ENCODE results near the gene ARFGAP1. TPM values are rescaled to one million over a fixed set of nuclear protein-coding genes. Genes with fewer than 3 reads are reported as not detected.

ARFGAP1 gene
- polyA plus RNA-seq, 3 donors = 51.6 to 53.4 (median 52.9) TPM

- DNase-seq (ENCODE audit: low read depth in 3 of 3, low spot score in 2 of 3) = no peak
Observed at GRCh38 chr20:63317061-63317460, 44.4 kb downstream of the ARFGAP1 start.

DNA sequence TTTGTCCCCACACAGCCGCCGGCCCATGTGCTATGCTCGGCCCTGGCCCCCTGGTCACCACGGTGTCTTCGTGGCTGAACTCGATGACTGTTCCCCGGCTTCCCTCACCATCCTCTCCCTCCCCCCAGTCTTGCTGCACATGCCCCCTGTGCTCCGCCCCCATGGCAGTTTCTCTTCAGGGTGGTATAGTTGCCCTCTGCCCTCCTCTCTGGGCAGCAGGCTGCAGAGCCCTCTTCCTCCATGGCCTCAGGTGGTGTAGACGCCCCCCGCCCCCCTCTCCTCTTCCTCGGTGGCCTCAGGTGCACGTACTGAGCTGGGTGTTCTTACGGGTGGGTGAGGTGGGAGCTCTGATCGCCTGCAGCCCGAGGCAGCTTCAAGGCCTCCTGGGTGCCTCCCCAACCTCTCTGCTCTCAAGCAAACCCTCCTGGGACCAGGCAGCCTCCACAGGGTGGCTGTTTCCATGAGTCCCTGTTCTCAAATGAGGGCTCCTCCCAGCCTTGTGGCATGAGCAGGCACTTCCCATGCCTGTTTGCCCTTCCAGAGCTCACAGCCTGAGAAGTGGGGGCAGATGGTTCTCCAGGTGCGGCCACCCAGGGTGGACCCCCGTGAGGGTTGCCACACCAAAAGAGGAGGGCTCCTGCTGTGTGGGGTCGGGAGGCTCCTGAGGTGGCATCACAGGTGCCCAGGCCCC lies 45.1 kb downstream of the ARFGAP1 start:
- no peak for DNase-seq (ENCODE audit: low read depth in 3 of 3, low spot score in 2 of 3)

DNA sequence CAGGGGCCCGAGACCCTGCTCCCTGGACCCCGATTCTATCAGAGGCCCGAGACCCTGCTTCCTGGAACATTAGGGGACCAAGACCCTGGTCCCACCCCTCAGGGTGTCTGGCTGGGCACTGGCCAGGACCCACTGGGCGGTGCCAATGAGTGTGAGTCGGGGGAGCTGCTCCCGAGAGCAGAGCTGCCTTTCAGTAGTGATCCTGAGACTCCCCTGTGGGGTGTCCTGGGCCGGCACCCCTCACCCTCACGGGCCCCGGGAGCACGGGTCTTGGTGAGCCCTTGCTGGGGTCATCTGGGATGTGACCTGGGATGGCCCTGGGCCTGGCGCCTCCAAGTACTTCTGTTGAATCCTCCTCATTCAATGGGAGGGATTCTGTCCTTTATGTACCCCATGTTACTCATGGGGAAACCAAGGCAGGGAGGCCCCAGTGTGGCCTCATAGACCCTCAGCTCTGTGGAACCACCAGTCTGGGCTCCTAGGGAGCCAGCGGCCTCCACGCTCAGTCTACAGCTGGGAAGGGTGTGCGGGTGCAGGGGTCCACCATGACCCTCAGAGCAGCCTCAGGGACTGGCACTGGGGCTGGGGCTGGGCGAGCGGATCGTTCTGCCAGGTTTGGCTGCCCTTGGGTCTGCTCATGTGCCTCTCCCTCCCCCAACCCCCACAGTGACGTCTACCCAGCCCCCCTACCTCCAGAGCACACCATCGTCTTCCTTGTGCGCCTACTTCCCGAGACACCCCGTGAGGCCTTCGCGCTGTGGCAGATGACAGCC lies 46.0 kb downstream of the ARFGAP1 start:
- DNase-seq (ENCODE audit: low read depth in 3 of 3, low spot score in 2 of 3) = no peak

- DNase-seq (ENCODE audit: low read depth in 3 of 3, low spot score in 2 of 3) = no peak
Observed at GRCh38 chr20:63319164-63320040, 46.8 kb downstream of the ARFGAP1 start.

DNA sequence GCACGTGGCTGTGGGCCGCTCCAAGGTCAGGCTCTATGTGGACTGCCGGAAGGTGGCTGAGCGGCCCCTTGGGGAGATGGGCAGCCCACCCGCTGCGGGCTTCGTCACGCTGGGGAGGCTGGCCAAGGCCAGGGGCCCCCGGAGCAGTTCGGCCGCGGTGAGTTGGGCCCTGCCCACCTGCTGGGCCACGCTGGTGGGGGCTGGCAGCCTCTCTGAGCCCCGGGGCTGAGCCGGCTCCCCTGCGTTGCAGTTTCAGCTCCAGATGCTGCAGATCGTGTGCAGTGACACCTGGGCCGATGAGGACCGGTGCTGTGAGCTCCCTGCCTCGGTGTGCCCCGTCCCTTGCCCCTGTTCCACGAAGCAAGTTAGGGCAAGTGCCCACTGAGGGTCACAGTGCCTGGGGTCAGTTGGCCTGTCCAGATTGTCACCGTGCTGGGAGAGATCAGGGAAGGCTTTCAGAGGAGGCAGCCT lies 47.5 kb downstream of the ARFGAP1 start:
- DNase-seq (ENCODE audit: low read depth in 3 of 3, low spot score in 2 of 3) = no peak

GRCh38 chr20:63320616-63321147 lies 48.1 kb downstream of the ARFGAP1 start:
- DNase-seq (ENCODE audit: low read depth in 3 of 3, low spot score in 2 of 3) = no peak

DNA sequence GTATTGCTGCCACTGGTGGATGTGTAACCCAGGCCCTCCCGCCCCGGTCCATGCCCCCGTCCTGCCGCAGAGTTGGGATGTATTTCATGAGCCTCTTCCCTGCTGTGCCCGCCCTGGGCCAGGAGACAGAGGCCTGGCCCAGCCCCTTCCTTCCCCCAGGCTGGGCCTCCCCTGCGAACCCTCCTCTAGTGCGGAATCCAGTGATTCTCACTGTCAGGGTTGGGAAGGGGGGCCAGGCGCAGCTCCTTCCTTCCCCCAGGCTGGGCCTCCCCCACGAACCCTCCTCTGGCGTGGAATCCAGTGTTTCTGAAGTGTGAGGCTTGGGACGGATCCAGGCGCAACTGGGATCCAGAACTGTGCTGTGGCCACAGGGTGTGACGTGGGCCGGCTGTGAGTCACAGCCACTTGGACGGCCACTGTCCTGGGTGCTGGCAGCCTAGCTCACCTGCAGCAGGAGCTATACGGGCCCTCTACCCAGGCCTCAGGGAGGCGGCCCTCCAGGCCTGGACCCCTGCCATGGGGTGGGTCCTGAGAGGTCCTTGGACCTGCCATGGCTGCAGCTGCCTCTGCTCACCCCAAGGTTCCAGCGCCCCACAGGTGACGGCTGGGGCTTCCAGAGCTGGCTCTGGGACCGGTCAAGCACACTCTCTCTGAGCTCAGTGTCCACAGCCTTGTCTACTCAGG lies 48.7 kb downstream of the ARFGAP1 start:
- DNase-seq (ENCODE audit: low read depth in 3 of 3, low spot score in 2 of 3) = no peak

GRCh38 chr20:63322146-63322932 lies 49.7 kb downstream of the ARFGAP1 start:
- no peak for DNase-seq (ENCODE audit: low read depth in 3 of 3, low spot score in 2 of 3)

GRCh38 chr20:63322933-63323273 lies 50.3 kb downstream of the ARFGAP1 start:
- no peak for DNase-seq (ENCODE audit: low read depth in 3 of 3, low spot score in 2 of 3)

DNA sequence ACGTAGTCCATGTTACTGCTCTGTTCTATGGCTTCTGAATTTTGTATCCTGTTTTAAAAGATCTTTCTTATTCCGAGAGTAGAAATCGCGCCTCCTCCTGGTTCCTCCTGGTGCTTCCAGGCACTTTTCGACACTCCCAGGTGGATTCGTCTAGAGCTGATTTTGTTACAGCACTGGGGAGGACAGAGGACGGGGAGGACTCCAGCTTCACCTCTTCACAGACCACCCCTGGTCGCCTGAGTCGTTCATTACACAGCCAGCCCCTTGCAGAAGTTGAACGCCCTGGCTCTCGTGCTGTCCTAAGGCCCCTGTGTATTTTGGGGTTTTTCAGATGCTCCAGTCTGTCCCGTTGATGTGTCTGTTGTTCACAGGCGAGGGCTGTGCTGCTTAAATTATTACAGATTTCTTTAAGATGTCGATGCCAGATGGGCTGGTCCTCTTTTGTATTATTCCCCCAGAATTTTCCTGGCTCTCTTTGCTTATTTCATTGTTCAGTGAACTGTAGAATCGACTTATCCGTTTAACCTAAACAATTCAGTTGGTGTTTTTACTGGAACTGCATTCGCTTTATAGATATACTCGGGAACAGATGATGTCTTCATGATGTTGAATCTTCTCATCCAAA lies 50.9 kb downstream of the ARFGAP1 start:
- no peak for DNase-seq (ENCODE audit: low read depth in 3 of 3, low spot score in 2 of 3)

- no peak for DNase-seq (ENCODE audit: low read depth in 3 of 3, low spot score in 2 of 3)
Observed at GRCh38 chr20:63325021-63325471, 52.4 kb downstream of the ARFGAP1 start.

DNA sequence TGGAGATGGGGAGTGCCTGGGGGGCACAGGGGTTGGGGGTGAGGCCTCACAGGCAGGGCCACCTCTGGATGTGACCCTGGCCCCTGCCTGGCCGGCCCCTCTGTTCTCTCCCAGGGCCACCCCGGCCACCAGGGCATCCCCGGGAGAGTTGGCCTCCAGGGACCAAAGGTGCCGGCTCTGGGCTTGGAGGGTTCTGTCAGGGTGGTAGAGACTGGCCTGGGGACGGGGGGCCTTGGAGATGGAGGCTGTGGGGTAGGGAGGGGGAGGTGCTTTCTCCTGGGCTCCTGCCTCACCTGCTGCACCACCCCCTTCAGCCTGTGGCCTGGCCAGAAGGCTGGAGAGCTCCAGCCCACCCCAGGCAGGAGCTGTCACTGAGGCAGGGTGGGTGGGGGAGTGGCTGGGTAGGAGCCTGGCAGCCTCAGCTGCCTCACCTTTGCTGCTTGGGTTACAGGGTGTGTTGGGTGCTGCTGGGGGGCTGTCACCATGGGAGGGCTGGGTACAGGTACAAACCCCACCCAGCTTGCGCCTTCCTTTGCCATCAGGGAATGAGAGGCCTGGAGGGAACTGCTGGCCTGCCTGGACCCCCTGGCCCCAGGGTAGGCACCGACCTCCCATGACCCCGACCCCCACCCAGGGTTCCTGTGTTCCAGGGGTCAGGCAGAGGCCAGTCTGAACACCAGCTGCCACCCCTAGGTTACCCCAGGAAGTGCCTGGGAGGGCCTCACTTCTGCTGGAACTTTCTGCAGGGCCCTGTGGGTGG lies 53.1 kb downstream of the ARFGAP1 start:
- no peak for DNase-seq (ENCODE audit: low read depth in 3 of 3, low spot score in 2 of 3)

DNA sequence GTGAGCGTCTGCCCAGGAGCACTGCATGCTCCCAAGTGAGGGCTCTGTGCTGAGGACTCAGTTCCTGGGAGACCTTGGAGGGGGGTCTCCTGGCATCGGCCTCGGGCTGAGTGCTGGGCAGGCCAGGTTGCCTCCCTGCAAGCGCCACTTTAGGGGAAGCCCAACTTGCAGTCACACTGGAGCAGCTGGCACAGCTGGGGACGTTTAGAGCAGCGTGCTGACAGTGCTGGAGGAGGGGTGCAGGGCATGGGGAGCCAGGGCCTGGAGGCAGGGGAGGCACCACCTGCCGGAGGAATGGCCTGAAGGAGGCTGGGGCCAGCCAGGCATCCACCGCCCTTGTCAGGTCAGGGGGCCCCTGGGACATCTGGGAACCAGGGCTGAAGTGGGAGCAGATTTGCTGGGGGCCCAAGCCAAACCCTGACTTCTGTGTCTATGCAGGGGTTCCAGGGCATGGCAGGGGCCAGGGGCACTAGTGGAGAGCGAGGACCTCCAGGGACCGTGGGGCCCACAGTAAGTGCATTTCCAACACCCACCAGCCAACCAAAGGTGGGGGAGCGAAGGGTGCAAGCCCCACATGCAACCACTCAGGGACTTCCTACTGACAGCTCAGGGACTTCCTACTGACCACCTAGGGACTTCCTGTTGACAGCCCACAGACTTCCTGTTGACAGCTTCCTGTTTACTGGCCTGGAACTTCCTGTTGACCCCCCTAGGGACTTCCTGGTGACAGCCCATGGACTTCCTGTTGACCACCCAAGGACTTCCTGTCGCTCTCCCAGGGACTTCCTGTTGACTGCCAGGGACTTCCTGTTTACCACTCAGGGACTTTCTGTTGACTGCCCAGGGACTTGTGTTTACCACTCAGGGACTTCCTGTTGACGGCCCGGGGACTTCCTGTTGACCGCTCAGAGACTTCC lies 54.0 kb downstream of the ARFGAP1 start:
- no peak for DNase-seq (ENCODE audit: low read depth in 3 of 3, low spot score in 2 of 3)

DNA sequence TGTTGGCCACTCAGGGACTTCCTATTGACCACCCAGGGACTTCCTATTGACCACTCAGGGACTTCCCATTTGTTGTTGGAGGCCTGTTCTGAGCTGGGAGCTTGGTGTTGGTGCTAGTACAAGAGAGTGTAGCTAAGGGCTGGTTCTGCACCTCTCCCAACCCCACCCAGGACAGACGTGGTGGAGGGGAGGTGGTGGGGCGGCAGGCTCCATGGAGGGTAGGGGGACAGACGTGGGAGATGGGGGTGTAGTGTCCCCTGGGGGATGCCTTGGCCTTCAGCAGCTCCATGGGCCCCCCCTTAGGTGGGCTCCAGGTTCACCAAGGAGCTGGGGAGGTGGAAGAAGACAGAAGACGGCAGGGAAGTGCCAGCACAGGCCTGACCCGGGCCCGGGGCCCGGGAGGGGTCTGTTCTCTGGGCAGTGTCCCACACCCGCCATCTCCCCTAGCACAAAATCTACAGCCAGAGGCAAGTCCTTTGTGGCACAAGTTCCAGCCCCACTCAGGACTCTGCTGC lies 54.7 kb downstream of the ARFGAP1 start:
- DNase-seq (ENCODE audit: low read depth in 3 of 3, low spot score in 2 of 3) = no peak

GRCh38 chr20:63328026-63328700 lies 55.5 kb downstream of the ARFGAP1 start:
- no peak for DNase-seq (ENCODE audit: low read depth in 3 of 3, low spot score in 2 of 3)

- DNase-seq (ENCODE audit: low read depth in 3 of 3, low spot score in 2 of 3) = no peak
Observed at GRCh38 chr20:63328718-63329275, 56.2 kb downstream of the ARFGAP1 start.
